Measurements from ENCODE around the gene PAWR. TPM values are rescaled to one million over a fixed set of nuclear protein-coding genes. Genes with fewer than 3 reads are reported as not detected.
A peak's percentile ranks its signal among the peaks of the same experiment; 100 is the strongest.
"Not testable (repeated sequence)": the region's sequence is repeated elsewhere in the genome, so short reads cannot be mapped to it uniquely, and the experiment has no call there.

The PAWR gene
- total RNA-seq, 1 experiment from 2014 or later: 46.3 TPM

GRCh38 chr12:79687711-79688260, 3.0 kb downstream of the PAWR start:
- DNase-seq (ENCODE audit: low read depth): peak; percentile 27

- DNase-seq (ENCODE audit: low read depth): no peak
Observed at GRCh38 chr12:79686171-79686570, 4.6 kb downstream of the PAWR start.

- peak; percentile 85 for DNase-seq (ENCODE audit: low read depth)
Observed at GRCh38 chr12:79685068-79685467, 5.7 kb downstream of the PAWR start.

GRCh38 chr12:79684338-79684737, 6.4 kb downstream of the PAWR start:
- not testable (repeated sequence) for DNase-seq (ENCODE audit: low read depth)

GRCh38 chr12:79682593-79682992, 8.2 kb downstream of the PAWR start:
- no peak for DNase-seq (ENCODE audit: low read depth)

GRCh38 chr12:79681008-79681590, 9.7 kb downstream of the PAWR start:
- peak; percentile 80 for DNase-seq (ENCODE audit: low read depth)

- no peak for DNase-seq (ENCODE audit: low read depth)
Observed at GRCh38 chr12:79680051-79680450, 10.7 kb downstream of the PAWR start.

GRCh38 chr12:79678306-79678705, 12.5 kb downstream of the PAWR start:
- DNase-seq (ENCODE audit: low read depth): peak; percentile 71

GRCh38 chr12:79677672-79678071, 13.1 kb downstream of the PAWR start:
- DNase-seq (ENCODE audit: low read depth): no peak

- no peak for DNase-seq (ENCODE audit: low read depth)
Observed at GRCh38 chr12:79676579-79676978, 14.2 kb downstream of the PAWR start.

GRCh38 chr12:79674629-79675028, 16.1 kb downstream of the PAWR start:
- peak; percentile 80 for DNase-seq (ENCODE audit: low read depth)

GRCh38 chr12:79673354-79673753, 17.4 kb downstream of the PAWR start:
- no peak for DNase-seq (ENCODE audit: low read depth)

- DNase-seq (ENCODE audit: low read depth): no peak
Observed at GRCh38 chr12:79668113-79668512, 22.7 kb downstream of the PAWR start.

- no peak for DNase-seq (ENCODE audit: low read depth)
Observed at GRCh38 chr12:79665212-79665887, 25.4 kb downstream of the PAWR start.

GRCh38 chr12:79664518-79664917, 26.2 kb downstream of the PAWR start:
- no peak for DNase-seq (ENCODE audit: low read depth)

- peak; percentile 84 for DNase-seq (ENCODE audit: low read depth)
Observed at GRCh38 chr12:79662046-79662811, 28.5 kb downstream of the PAWR start.

- no peak for DNase-seq (ENCODE audit: low read depth)
Observed at GRCh38 chr12:79661629-79662028, 29.1 kb downstream of the PAWR start.

- peak; percentile 62 for DNase-seq (ENCODE audit: low read depth)
Observed at GRCh38 chr12:79659961-79660431, 30.8 kb downstream of the PAWR start.

- no peak for DNase-seq (ENCODE audit: low read depth)
Observed at GRCh38 chr12:79658221-79658620, 32.5 kb downstream of the PAWR start.

- no peak for DNase-seq (ENCODE audit: low read depth)
Observed at GRCh38 chr12:79657136-79657535, 33.6 kb downstream of the PAWR start.

GRCh38 chr12:79655036-79655435, 35.7 kb downstream of the PAWR start:
- DNase-seq (ENCODE audit: low read depth): peak; percentile 30

- no peak for DNase-seq (ENCODE audit: low read depth)
Observed at GRCh38 chr12:79652521-79652920, 38.2 kb downstream of the PAWR start.

Data from M059J (cell line).